PC-3 (cell line): Measurements from ENCODE around the gene POR. TPM values are rescaled to one million over a fixed set of nuclear protein-coding genes. Genes with fewer than 3 reads are reported as not detected.

ENCODE experiments used
- ATAC-seq: fragments of 200-7000 bp; cut with Tn5 transposase; 2 replicates; pipeline ENCODE4 v1.9.1; 2020; ENCODE audit warnings: mild to moderate bottlenecking, moderate library complexity
- BruUV-seq: library from RNA; stranded (reverse); fragments of 400-500 nt; replicated peaks from 2 replicates; lab custom pipeline; 2021; lab: Mats Ljungman, UMichigan
- CTCF ChIA-PET: fragments of 300-600 bp; sonication (Branson Sonifier 250); formaldehyde crosslinking; loops from one replicate; lab custom pipeline; 2022; ENCODE audit warnings: antibody characterized with exemption; lab: Charles Lee
- POLR2A ChIA-PET: fragments of 300-600 bp; sonication (Branson Sonifier 250); formaldehyde crosslinking; loops from one replicate; lab custom pipeline; 2022; ENCODE audit warnings: antibody characterized with exemption; ENCODE audit not compliant: unreplicated experiment; lab: Charles Lee
- DNase-seq: peaks from one replicate; pipeline ENCODE4 v3.0.0-alpha.2; 2015
- H2AFZ ChIP-seq: fragments of 300-600 bp; sonication (generic); 2 replicates; pipeline ENCODE4 v1.6.0; 2016; ENCODE audit warnings: antibody characterized with exemption, low read length
- H3F3A ChIP-seq: fragments of 300-600 bp; sonication (generic); one replicate; pipeline ENCODE4 v1.6.0; 2017; ENCODE audit warnings: antibody characterized with exemption, low read length, control low read depth, mild to moderate bottlenecking; ENCODE audit not compliant: unreplicated experiment
- H3K27ac ChIP-seq: fragments of 300-600 bp; sonication (generic); 2 replicates; pipeline ENCODE4 v1.5.1; 2016; ENCODE audit warnings: mild to moderate bottlenecking, low read length
- H3K27me3 ChIP-seq: fragments of 300-600 bp; sonication (generic); 2 replicates; pipeline ENCODE4 v1.6.1; 2016; ENCODE audit warnings: low read length, mixed read lengths
- H3K36me3 ChIP-seq: fragments of 300-600 bp; sonication (generic); 2 replicates; pipeline ENCODE4 v1.6.1; 2016; ENCODE audit warnings: low read depth, mixed run types, low read length, mixed read lengths
- H3K4me1 ChIP-seq: fragments of 300-600 bp; sonication (generic); 2 replicates; pipeline ENCODE4 v1.5.1; 2016; ENCODE audit warnings: low read length; ENCODE audit not compliant: insufficient read depth
- H3K4me2 ChIP-seq: fragments of 300-600 bp; sonication (generic); 2 replicates; pipeline ENCODE4 v1.6.0; 2016; ENCODE audit warnings: low read length
- H3K4me3 ChIP-seq: fragments of 300-600 bp; sonication (generic); 2 replicates; pipeline ENCODE4 v1.5.1; 2016; ENCODE audit warnings: mild to moderate bottlenecking, low read length, mixed read lengths
- H3K79me2 ChIP-seq: fragments of 300-600 bp; sonication (generic); 2 replicates; pipeline ENCODE4 v1.6.1; 2017; ENCODE audit warnings: low read length, mixed read lengths
- H3K9ac ChIP-seq: fragments of 300-600 bp; sonication (generic); 2 replicates; pipeline ENCODE4 v1.6.0; 2016; ENCODE audit warnings: mild to moderate bottlenecking, low read length
- H3K9me2 ChIP-seq: fragments of 300-600 bp; sonication (generic); replicated peaks from 2 replicates; pipeline ENCODE4 v1.6.1; 2016; ENCODE audit warnings: mixed run types, low read length, mixed read lengths
- H3K9me3 ChIP-seq: fragments of 300-600 bp; sonication (generic); 2 replicates; pipeline ENCODE4 v1.6.1; 2016; ENCODE audit warnings: low read length, mixed read lengths
- H4K20me1 ChIP-seq: fragments of 300-600 bp; sonication (generic); 2 replicates; pipeline ENCODE4 v1.6.1; 2016; ENCODE audit warnings: low read length, mixed read lengths
- CTCF ChIP-seq: fragments of 300-600 bp; sonication (generic); conservative IDR thresholded peaks from 2 replicates; pipeline ENCODE4 v1.5.1; 2017; ENCODE audit warnings: antibody characterized with exemption, low read depth, mild to moderate bottlenecking, low read length
- EZH2 ChIP-seq: fragments of 300-600 bp; sonication (generic); IDR thresholded peaks from one replicate; pipeline ENCODE4 v1.6.1; 2017; ENCODE audit warnings: antibody characterized with exemption, mild to moderate bottlenecking, low read length; ENCODE audit not compliant: unreplicated experiment
- EZH2phosphoT487 ChIP-seq: fragments of 300-600 bp; sonication (generic); IDR thresholded peaks from 2 replicates; pipeline ENCODE4 v1.6.1; 2018; ENCODE audit warnings: mild to moderate bottlenecking, antibody characterized with exemption, low read length, borderline replicate concordance
- intact Hi-C: fragments of 100-400 bp; cut with micrococcal nuclease; formaldehyde crosslinking; loops from 2 replicates; pipeline ENCODE4 v1.9.0; 2023
- total RNA-seq: library from RNA; depleted of rRNA; stranded (reverse); fragments of >200 nt; gene quantifications from 2 replicates; pipeline ENCODE4 v1.2.3, GENCODE V29; 2014

Gene POR
- total RNA-seq, 1 experiment from 2014 or later, result 112 TPM

GRCh38 chr7:75869776-75870379 is 45.1 kb upstream of the POR start:
- Histone ChIP-seq H3K9me3 (no peaks in the 10 kb centered on the region), H2AFZ (no peak overlapping the region), H3K27me3 (no peaks in the 10 kb centered on the region), H3K79me2 (no peaks in the 10 kb centered on the region), H3K9me2 (no peaks in the 10 kb centered on the region), H3K4me2 (no peak overlapping the region), H3K4me1 (no peaks in the 10 kb centered on the region), H3K27ac (no peak overlapping the region), H4K20me1 (no peaks in the 10 kb centered on the region), H3F3A (no peaks in the 10 kb centered on the region), H3K4me3 (no peak overlapping the region), H3K9ac (no peak overlapping the region), H3K36me3 (no peaks in the 10 kb centered on the region)
- DNase-seq, result peak; percentile 60
- POLR2A ChIA-PET, result no interaction called here
- no TSS peak for BruUV-seq
- CTCF ChIA-PET, result interaction anchor here (0.6 kb wide), 1 partner anchor 245 kb away, joined by 3 read pairs; no protein-coding TSS in a partner anchor
- TF ChIP-seq EZH2phosphoT487 (no peak), EZH2 (no peak), CTCF (no peak)
- intact Hi-C loops, result no loop called here
- no peak for ATAC-seq

DNA sequence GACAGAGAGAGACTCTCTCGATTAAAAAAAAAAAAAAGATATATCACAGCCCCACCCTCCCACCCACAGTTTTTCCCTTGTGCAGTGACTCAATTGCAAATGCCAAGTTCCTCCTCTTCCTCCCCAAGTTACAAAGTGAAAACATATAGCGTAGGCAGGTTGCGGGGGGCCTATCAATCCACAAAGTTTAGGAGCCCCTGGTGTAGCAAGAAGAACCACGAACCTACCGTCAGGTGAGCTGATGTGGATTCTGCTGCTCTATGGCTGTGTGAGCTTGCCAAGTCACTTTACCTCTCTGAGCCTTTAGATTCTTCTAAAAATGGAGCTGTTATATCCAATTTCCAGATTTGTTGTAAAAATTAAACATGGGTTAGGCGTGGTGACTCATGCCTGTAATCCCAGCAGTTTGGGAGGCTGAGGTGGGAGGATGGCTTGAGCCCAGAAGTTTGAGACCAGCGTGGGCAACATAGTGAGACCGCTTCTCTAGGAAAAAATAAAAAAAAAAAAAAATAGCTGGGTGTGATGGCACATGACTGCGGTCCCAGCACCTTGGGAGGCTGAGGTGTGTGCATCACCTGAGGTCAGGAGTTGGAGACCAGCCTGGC is 44.3 kb upstream of the POR start:
- ATAC-seq (no peak), DNase-seq (no peak)
- BruUV-seq, result no TSS peak
- H3K79me2 ChIP-seq, result no peaks in the 10 kb centered on the region
- H3F3A ChIP-seq, result no peaks in the 10 kb centered on the region
- no peak overlapping the region for H3K4me3 ChIP-seq
- H3K9ac ChIP-seq, result no peak overlapping the region
- intact Hi-C loops, result no loop called here
- CTCF ChIA-PET, result interaction anchor here (0.6 kb wide), 2 partner anchors 90 to 244 kb away, joined by 3 read pairs; no protein-coding TSS in a partner anchor
- TF ChIP-seq CTCF (no peak), EZH2 (no peak), EZH2phosphoT487 (no peak)
- H3K9me2 ChIP-seq, result no peaks in the 10 kb centered on the region
- no peaks in the 10 kb centered on the region for H3K36me3 ChIP-seq
- H3K27me3 ChIP-seq, result no peaks in the 10 kb centered on the region
- no peaks in the 10 kb centered on the region for H4K20me1 ChIP-seq
- no peak overlapping the region for H3K4me2 ChIP-seq
- H3K9me3 ChIP-seq, result no peaks in the 10 kb centered on the region
- H3K27ac ChIP-seq, result no peak overlapping the region
- no peaks in the 10 kb centered on the region for H3K4me1 ChIP-seq
- no peak overlapping the region for H2AFZ ChIP-seq
- POLR2A ChIA-PET, result interaction anchor here (0.5 to 0.6 kb wide), 3 partner anchors 14 to 370 kb away, joined by 4 to 7 read pairs (median 6); no protein-coding TSS in a partner anchor
